ENCODE results near the gene PASK. TPM values are rescaled to one million over a fixed set of nuclear protein-coding genes. Genes with fewer than 3 reads are reported as not detected.

Gene PASK
- total and polyA plus RNA-seq, 9 of the 15 experiments (the other 6 are each of a cell fraction or from before 2014, with no cell fraction given): 1.5 to 30.3 (median 9.9) TPM

- TF ChIP-seq CHD1 (IDR thresholded peaks at IDR 0.05; ENCODE audit: low read length): no peak
- TF ChIP-seq PHF20 (IDR thresholded peaks at IDR 0.05; ENCODE audit: partially characterized antibody): peak; percentile 48
- no peak for TF ChIP-seq ZNF785 (CRISPR knock-in tag; IDR thresholded peaks at IDR 0.05)
- TF ChIP-seq ZNF436 (CRISPR knock-in tag; IDR thresholded peaks at IDR 0.05): no peak
- TF ChIP-seq SIN3B (IDR thresholded peaks at IDR 0.05; ENCODE audit: low read depth): no peak
- no peak for TF ChIP-seq BMI1 (IDR thresholded peaks at IDR 0.05; ENCODE audit: low read length)
- TF ChIP-seq PRDM10 (IDR thresholded peaks at IDR 0.05; ENCODE audit: partially characterized antibody): peak; percentile 45
- peak; percentile 63 for TF ChIP-seq NEUROD1 (IDR thresholded peaks at IDR 0.05; ENCODE audit: borderline replicate concordance, low read depth, low read length, partially characterized antibody)
- TF ChIP-seq ZNF143 (CRISPR knock-in tag; IDR thresholded peaks at IDR 0.05): no peak
- peak; percentile 74 for TF ChIP-seq RB1 (IDR thresholded peaks at IDR 0.05; ENCODE audit: low read depth)
- TF ChIP-seq HES1 (IDR thresholded peaks at IDR 0.05; ENCODE audit: low read depth): no peak
- no peak for TF ChIP-seq ZNF280A (IDR thresholded peaks at IDR 0.05; ENCODE audit: low read depth, partially characterized antibody)
- peak; percentile 77 to 92; a peak in 3 of 4 replicates for TF ChIP-seq SIN3A (IDR thresholded peaks at IDR 0.05; ENCODE audit: borderline replicate concordance in 2 of 2, control insufficient read depth in 1 of 2, low read depth in 2 of 2, low read length in 2 of 2)
- peak; percentile 34 for TF ChIP-seq HNRNPLL (IDR thresholded peaks at IDR 0.05; ENCODE audit: low read depth, low read length, poor library complexity, severe bottlenecking)
- TF ChIP-seq MXI1 (IDR thresholded peaks at IDR 0.05; ENCODE audit: low read depth, low read length): 0 out of 2 replicates have a peak, but pooled peaks have one; percentile 47
- no peak for TF ChIP-seq POLR2AphosphoS2 (IDR thresholded peaks at IDR 0.05; ENCODE audit: low read length)
- no peak for TF ChIP-seq ZBTB12 (CRISPR knock-in tag; IDR thresholded peaks at IDR 0.05)
- TF ChIP-seq SP2 (IDR thresholded peaks at IDR 0.05; ENCODE audit: extremely low read depth, low read depth, low read length, poor library complexity, severe bottlenecking): peak; percentile 71
Measured at GRCh38 chr2:241148891-241149674, at the start of gene PASK (continued).
